Stimulated activated CD8-positive, alpha-beta memory T cell treated with anti-CD3 and anti-CD28 coated beads, Interleukin-12 subunit alpha, Interleukin-12 subunit beta, amount 100 ng/mL, for 4 hours (primary cell): ENCODE data around the gene BICDL2.

Experiments
- DNase-seq: peaks from one replicate; pipeline ENCODE4 v3.0.0-alpha.2; 2020; ENCODE audit warnings: low read depth

BICDL2 gene

GRCh38 chr16:2983706-2984136 is 53.0 kb downstream of the BICDL2 start:
- DNase-seq = peak; percentile 47

GRCh38 chr16:2982402-2982801 is 54.3 kb downstream of the BICDL2 start:
- no peak for DNase-seq

DNA sequence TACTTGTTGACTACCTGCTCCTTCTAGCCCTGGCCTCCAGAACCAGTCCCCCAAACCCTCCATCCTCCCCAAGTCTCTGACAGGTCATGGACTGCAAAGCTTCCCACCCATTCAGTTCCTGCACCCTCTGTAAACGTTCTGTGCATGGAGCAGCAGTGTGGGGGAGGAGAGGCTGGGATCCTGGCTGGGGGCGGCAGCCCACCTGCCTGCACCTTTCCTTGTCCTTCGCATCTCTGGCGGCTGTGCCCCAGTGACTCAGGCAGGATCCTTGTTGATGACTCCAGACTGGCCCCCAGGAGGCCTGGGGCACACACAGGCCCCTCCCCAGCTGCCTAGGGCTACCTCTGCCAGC is 54.9 kb downstream of the BICDL2 start:
- no peak for DNase-seq

DNA sequence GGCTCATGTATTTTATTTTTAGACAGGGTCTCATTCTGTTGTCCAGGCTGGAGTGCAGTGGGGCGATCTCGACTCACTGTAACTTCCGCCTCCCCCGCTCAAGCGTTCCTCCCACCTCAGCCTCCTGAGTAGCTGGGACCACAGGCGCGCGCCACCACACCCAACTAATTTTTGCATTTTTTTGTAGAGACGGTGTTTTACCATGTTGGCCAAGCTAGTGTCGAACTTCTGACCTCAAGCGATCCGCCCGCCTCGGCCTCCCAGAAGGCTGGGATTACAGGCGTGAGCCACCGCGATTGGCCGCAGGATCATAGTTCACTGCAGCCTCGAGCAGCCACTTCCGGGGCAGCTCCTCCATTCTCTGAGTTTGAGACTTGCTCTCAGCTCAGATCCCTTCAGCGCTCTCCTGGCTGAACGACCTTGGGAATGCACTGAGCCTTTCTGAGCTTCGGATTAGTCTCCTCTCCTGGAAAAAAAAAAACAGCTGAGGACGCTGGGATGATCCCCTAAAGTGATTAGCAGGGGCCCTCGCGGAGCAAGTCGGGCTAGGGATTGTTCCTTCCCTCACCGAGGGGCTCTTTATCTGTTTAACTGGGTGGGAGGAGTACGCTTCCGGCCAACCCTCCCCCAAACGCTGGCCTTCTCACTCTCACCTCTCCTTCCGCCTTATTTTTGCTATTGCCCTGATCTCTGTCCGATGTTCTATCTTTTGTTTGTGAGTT is 55.4 kb downstream of the BICDL2 start:
- no peak for DNase-seq

- DNase-seq = peak; percentile 92
Measured at GRCh38 chr16:2980227-2981176, 56.2 kb downstream of the BICDL2 start, which contains the start of gene PKMYT1. Gene PKMYT1, minus strand, starts transcription at chr16:2980446. Its CDS starts 789 bp downstream, at chr16:2979657.

DNA sequence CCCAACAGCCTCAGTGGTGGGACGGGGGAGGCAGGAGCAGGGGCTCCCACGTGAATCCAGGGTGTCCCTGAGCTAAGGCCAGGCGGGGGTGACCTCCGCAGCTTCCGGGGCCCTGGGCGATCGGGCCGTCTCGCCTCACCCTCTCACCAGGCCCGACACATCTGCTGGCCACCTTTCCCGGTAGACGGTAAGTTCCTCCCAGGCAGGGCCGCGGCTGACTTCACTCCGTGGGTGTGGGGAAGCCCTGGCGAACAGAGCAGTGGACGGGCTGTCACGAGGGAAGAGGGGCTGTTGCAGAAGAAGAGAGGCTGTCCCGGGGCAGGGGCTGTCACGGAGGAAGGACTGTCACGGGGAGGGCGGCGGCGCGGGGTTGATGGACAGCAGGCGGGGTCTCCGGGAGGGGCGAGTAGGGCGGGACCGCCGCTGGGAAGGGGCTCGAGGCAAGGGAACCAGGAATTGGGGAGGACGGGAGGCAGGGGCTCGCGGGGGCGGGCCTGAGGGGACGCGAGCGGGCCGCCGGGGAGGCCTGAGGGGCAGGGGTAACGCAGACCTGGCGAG is 57.0 kb downstream of the BICDL2 start:
- no peak for DNase-seq
